GM18526 (cell line): ENCODE measurements around the gene UFD1.

ENCODE experiments used
- POLR2A ChIP-seq: IDR thresholded peaks from 3 replicates; pipeline ENCODE4 v1.6.1; 2011; ENCODE audit not compliant: insufficient read length; ENCODE audit errors: extremely low read depth

Gene UFD1

GRCh38 chr22:19505735-19506126, 26.7 kb upstream of the UFD1 start:
- TF ChIP-seq POLR2A, result no peak

GRCh38 chr22:19504900-19505734, 26.1 kb upstream of the UFD1 start:
- no peak for TF ChIP-seq POLR2A

- no peak for TF ChIP-seq POLR2A
Measured at GRCh38 chr22:19503869-19504268, 24.9 kb upstream of the UFD1 start.

- TF ChIP-seq POLR2A, result no peak
Measured at GRCh38 chr22:19503367-19503766, 24.4 kb upstream of the UFD1 start.

- TF ChIP-seq POLR2A, result no peak
Measured at GRCh38 chr22:19501897-19502447, 23.0 kb upstream of the UFD1 start.

GRCh38 chr22:19499880-19500242, 20.9 kb upstream of the UFD1 start:
- TF ChIP-seq POLR2A, result no peak

GRCh38 chr22:19499236-19499879, 20.4 kb upstream of the UFD1 start:
- TF ChIP-seq POLR2A, result no peak

GRCh38 chr22:19498866-19499190, 19.8 kb upstream of the UFD1 start:
- TF ChIP-seq POLR2A, result no peak

- TF ChIP-seq POLR2A, result no peak
Measured at GRCh38 chr22:19498154-19498865, 19.3 kb upstream of the UFD1 start.

- TF ChIP-seq POLR2A, result no peak
Measured at GRCh38 chr22:19497245-19497644, 18.3 kb upstream of the UFD1 start.

- no peak for TF ChIP-seq POLR2A
Measured at GRCh38 chr22:19496324-19496630, 17.3 kb upstream of the UFD1 start.

- TF ChIP-seq POLR2A, result no peak
Measured at GRCh38 chr22:19495562-19496323, 16.8 kb upstream of the UFD1 start.

- no peak for TF ChIP-seq POLR2A
Measured at GRCh38 chr22:19494676-19495173, 15.7 kb upstream of the UFD1 start.

GRCh38 chr22:19494001-19494560, 15.1 kb upstream of the UFD1 start:
- TF ChIP-seq POLR2A, result no peak
